ENCODE measurements around the gene LRBA.

Gene LRBA

DNA sequence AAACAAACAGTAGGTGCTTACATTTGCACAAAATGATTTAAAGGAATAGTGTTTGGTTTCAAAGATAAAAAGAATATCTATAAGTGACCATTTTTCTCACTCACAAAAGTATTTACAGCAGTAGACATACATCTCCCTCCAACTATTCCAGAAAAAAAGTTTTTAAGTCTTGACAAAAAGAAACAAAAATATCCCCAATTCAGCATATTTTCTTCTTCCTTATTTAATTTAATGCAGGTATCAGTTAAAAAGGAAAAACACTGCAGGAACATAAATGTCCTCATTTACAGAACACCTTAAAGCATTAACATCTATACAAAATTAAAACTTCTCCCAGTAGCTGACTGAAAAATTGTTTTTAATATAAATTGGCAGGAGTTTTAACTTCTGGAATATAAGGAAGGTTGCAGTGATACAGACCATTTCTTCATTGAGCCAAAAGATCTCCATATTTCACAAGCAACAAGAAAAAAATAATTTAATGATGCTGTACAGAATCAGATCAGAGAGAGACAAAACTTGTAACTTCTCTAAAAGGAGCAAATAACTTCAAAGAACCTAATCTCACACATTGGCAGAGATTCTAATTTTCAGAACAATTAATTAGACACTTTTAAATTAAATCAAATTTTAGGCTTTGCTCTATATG, 428.8 kb downstream of the LRBA start:
- DNase-seq (ENCODE audit: low read depth) = no peak

- no peak for DNase-seq (ENCODE audit: low read depth)
These were observed 429.5 kb downstream of the LRBA start for GRCh38 chr4:150585611-150586010.

GRCh38 chr4:150584111-150584915, 430.8 kb downstream of the LRBA start:
- DNase-seq (ENCODE audit: low read depth) = no peak

GRCh38 chr4:150583287-150584110, 431.6 kb downstream of the LRBA start:
- no peak for DNase-seq (ENCODE audit: low read depth)

DNA sequence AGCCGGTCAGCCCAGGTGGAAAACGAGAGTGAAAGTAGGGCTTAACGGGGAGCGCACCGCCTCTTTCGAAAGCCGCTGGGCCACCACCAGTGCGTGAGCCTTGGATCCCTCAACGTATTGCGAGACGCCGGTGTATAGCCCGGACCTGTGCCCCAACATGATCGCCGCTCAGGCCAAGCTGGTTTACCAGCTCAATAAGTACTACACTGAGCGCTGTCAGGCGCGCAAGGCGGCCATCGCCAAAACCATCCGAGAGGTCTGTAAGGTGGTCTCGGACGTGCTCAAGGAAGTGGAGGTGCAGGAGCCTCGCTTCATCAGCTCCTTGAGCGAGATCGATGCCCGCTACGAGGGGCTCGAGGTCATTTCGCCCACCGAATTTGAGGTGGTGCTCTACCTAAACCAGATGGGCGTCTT, 432.2 kb downstream of the LRBA start:
- DNase-seq (ENCODE audit: low read depth) = no peak

DNA sequence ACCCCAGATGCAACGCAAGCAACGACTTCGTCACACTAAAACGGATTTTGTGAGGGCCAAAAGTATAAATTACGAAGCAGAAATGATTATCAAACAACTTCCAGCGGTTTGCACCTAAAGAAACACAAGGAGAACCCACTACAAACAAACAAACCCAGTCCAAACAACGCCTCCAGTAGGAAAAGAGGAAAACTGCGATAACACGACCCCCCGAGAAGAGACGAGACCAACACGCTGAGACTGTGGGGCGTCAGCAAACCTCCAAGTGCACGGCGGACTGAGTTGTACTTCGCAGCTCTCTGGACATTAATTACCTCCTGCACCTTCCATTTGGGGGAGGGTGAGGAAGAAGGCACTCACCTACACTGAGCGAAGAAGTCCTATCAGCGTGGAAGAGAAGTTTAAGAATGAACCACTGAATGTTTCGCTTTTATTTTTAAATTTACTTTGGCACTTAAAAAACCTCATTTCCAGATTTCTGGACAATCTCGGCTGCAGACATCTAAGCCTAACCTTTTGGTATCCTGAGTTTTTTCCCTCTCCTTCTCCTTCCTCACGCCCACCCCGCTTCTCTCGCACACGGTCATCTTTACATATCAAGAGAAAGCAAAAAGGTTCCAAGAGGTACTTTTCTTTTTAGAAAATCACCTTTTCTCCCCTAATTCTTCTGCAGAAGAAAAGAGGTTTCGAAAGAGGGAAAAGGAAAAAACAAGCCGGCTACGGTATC, 432.8 kb downstream of the LRBA start, which contains the start of gene MAB21L2:
TSS of gene MAB21L2 (plus strand) at position 6 of the 727 bp plus-strand sequence. CDS start 879 bp downstream, outside the sequence.
- no peak for DNase-seq (ENCODE audit: low read depth)

GRCh38 chr4:150581641-150582051, 433.4 kb downstream of the LRBA start:
- DNase-seq (ENCODE audit: low read depth) = no peak

DNA sequence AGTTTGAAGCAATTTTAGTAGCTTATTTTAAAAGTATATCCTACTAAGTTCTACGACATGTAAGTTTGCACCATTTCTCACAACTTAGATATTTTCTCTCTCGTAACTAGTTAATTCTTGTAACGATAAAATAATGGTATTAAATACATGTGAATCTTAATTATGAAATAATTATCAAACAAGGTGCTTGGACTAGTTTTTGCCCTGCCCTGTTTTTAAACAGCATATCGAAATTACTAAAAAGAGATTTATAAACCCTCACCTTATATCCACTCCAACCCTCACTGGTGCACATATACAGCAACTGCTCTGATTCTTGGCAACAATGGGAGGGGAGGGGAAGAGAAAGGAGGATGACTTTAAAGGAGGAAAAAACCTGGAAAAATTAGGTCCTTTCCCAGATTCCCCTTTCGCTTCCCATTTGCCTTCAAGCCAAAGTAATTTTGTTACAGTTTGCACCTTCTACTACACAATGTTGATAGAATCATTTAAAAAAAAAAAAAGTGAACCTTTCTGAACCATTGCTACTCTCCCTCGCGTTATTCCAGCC, 434.0 kb downstream of the LRBA start:
- no peak for DNase-seq (ENCODE audit: low read depth)

GRCh38 chr4:150580306-150580705, 434.8 kb downstream of the LRBA start:
- DNase-seq (ENCODE audit: low read depth) = no peak

GRCh38 chr4:150579551-150580234, 435.4 kb downstream of the LRBA start:
- DNase-seq (ENCODE audit: low read depth) = no peak

DNA sequence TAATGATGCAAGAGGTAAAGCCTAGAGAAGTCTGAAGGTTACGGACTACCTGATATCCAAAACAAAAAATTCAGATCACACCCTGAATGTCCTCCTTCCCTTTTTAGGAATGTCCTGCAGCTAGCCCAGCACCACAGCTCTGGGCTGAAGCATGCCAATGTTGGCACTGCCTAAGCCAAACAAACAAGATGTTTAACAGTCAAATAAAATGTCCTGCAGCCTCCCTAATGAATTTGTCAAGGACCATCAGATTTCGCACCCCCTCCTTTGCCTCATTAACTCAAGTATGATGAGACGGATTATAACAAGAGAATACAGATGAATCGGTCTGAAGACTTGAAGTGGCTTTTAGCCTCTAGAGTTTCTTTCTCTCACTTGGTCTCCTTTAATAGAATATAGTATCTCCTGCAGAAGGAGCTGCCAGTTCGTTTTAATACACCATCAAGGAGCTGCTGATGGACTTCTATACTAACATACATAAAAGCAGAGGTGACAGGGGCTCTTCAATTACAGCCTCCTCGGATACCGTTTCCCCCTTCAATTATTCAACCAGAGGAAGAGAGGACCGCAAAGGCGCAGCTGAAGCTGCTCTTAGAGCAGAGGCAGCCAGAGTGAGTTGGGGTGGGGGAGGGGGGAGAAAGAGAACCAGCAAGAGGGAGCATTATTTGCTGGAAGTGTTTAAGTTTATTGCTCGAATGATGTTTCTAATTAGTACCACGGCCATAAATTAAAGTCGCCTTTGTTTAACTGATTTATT, 436.2 kb downstream of the LRBA start:
- no peak for DNase-seq (ENCODE audit: low read depth)

DNA sequence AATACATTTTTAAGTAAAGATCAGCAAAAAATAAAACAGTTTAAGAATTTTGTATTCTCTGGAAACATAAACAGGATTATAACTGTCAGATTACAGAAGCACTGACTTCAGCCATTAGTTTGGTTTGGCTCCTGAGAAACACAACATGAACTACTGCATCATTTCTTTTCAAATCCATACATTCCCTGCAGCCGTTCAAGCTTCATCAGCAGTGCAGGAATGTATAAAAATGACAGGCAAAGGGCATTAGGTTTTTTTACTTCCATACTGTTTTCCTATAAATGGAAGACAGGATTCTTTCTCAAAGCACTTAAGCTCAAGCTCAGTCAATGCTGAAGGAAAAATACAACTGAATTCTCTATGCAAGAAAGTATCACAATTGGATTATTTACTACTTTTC, 437.3 kb downstream of the LRBA start:
- no peak for DNase-seq (ENCODE audit: low read depth)

DNA sequence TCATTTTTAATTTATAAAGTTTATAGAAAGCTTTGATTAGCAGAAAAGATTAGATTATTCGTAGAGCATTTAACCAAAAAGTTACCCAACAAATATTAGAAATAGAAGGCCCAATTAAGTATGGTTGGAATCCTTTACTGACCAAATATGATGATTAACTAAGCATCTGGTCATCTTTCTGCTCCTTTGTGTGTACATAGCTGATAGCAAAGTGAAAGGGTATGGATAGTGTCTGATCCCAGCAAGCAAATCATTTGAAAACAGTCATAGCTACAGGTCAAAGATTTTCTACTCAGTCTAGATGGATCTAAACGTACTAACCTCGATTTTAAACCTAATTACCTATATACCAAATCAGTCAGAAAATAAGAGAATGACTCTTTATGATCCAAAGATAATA, 440.4 kb downstream of the LRBA start:
- no peak for DNase-seq (ENCODE audit: low read depth)

- no peak for DNase-seq (ENCODE audit: low read depth)
These were observed 441.6 kb downstream of the LRBA start for GRCh38 chr4:150573534-150573933.

DNA sequence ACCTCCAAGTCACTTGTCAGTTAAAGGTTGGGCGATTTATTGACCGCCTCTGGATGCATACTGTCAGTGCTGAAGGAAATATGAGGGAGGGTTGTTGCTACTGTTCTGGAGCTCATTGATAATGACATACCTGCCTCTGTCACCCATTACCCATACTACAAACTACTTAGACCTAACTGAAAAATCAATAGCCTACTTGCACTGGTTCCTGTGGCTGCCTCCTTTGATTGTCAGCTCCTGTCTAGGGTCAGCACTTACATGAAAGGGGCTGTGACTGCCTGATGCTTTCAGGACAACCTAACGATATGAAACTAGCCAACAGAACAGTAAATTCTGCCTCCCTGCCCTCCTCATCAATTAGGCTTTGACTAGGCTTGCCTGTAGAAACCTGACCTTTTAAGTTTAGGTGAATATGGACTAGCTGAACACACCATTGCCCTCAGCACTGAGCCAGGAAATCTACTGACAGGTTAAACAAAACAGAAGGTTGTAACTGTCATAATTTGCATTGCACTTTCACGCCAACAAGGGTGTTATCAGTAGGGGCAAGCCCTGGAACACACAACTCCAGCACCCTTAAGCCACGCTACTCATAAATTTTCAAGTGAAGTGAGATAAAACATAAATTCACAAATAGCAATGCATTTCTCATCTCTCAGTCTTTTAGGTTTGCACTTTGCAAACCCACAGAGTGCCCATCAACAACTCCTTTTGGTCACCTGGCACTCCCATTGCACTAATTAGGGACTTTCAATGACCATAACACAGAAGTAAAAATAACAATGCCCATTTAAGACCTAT, 442.2 kb downstream of the LRBA start:
- no peak for DNase-seq (ENCODE audit: low read depth)

DNA sequence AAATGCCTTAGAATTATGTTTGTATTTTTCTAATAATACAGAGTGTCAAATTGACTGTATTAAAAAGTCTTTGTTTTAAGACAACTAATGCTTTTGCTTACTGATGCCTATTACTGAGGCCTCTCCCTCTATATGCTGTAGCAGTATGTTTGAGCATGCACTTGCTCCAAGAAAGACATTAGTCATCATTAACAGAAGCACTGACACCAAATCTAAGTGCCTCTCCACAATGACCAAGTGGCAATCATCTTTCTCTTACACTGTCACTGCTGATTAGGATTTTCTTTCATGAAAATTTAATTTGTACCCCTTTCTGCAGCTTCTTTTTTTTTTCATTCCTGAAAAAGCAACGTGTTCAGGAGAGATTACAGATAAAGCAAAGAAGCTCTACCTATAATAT, 444.2 kb downstream of the LRBA start:
- DNase-seq (ENCODE audit: low read depth) = no peak

DNA sequence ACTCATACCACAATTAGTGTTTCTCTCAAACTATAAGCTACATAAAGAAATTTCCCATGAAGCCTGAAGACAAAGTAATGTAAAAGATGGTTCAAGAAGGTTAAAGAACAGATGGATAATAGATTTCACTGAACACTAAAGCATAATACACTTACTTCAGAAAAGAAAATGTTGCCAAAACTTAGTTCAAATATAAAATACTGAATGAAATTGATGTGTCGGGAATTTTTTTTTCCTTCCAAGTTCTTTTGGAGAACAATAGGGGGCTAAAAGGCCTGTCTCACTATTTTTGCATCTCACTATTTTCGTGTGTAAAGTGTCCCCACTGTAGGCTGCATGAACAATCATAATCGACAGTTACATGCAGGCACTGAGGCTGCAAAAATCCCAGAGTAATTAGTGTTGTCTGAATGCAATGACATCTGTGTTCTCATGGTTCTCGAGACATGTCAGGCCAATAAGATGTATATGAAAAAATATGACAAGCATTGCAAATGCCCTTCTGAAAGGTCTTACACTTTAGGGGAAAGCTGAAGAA, 445.0 kb downstream of the LRBA start:
- no peak for DNase-seq (ENCODE audit: low read depth)

- DNase-seq (ENCODE audit: low read depth) = no peak
These were observed 445.6 kb downstream of the LRBA start for GRCh38 chr4:150569384-150569987.

GRCh38 chr4:150567070-150567469, 448.0 kb downstream of the LRBA start:
- DNase-seq (ENCODE audit: low read depth) = no peak

Data from CMK (cell line).